H1 (cell line): ENCODE results near the gene DPP10. TPM values are rescaled to one million over a fixed set of nuclear protein-coding genes. Genes with fewer than 3 reads are reported as not detected.
"Not testable (repeated sequence)": the region's sequence is repeated elsewhere in the genome, so short reads cannot be mapped to it uniquely, and the experiment has no call there.

ENCODE experiments used
- CTCF ChIA-PET: fragments of 300-600 bp; sonication (Branson Sonifier 250); formaldehyde crosslinking; loops from one replicate; lab custom pipeline; 2021; ENCODE audit not compliant: partially characterized antibody; lab: Charles Lee
- POLR2A ChIA-PET: fragments of 300-600 bp; sonication (Branson Sonifier 250); formaldehyde crosslinking; loops from one replicate; lab custom pipeline; 2021; ENCODE audit warnings: inconsistent platforms; ENCODE audit not compliant: partially characterized antibody; lab: Charles Lee
- DNase-seq, 2 experiments: peaks; one replicate each; pipeline versions ENCODE4 v3.0.0 to v3.0.0-alpha.2; 2010 to 2022; ENCODE audit warnings: low spot score in 2 of 2, low read depth in 1 of 2, mixed read lengths in 1 of 2
- FAIRE-seq: peaks from 2 replicates; lab custom pipeline; 2011; peaks lifted over from hg19 to GRCh38; lab: Jason Lieb, UNC
- H2AFZ ChIP-seq: 2 replicates; pipeline ENCODE4 v1.8.1; 2012; ENCODE audit warnings: low read length, inconsistent platforms
- H2AK5ac ChIP-seq: 2 replicates; pipeline ENCODE4 v1.6.1; 2013; ENCODE audit warnings: low read depth, low read length
- H2BK120ac ChIP-seq: replicated peaks from 2 replicates; pipeline ENCODE3; 2013; ENCODE audit warnings: low read depth, low read length, inconsistent platforms
- H2BK12ac ChIP-seq: 2 replicates; pipeline ENCODE4 v1.6.1; 2013; ENCODE audit warnings: low read depth, low read length
- H2BK15ac ChIP-seq: 2 replicates; pipeline ENCODE4 v1.6.1; 2013; ENCODE audit warnings: low read length
- H2BK20ac ChIP-seq: 2 replicates; pipeline ENCODE4 v1.6.1; 2013; ENCODE audit warnings: low read length
- H2BK5ac ChIP-seq: 2 replicates; pipeline ENCODE4 v1.6.1; 2013; ENCODE audit warnings: low read depth, low read length
- H3K14ac ChIP-seq: 2 replicates; pipeline ENCODE4 v1.6.1; 2013; ENCODE audit warnings: inconsistent platforms; ENCODE audit not compliant: insufficient read length
- H3K18ac ChIP-seq: 2 replicates; pipeline ENCODE4 v1.6.1; 2013; ENCODE audit warnings: low read length; ENCODE audit errors: extremely low read depth
- H3K23ac ChIP-seq: 2 replicates; pipeline ENCODE4 v1.6.1; 2013; ENCODE audit warnings: inconsistent platforms; ENCODE audit not compliant: insufficient read length
- H3K23me2 ChIP-seq: 2 replicates; pipeline ENCODE4 v1.6.1; 2013; ENCODE audit warnings: low read depth, low read length
- H3K27ac ChIP-seq: 2 replicates; pipeline ENCODE4 v1.6.1; 2011; ENCODE audit warnings: low read depth, low read length, inconsistent platforms
- H3K27me3 ChIP-seq, 4 experiments: replicated peaks in 1 of 4; 1 replicate in 1 of 4; 2 replicates in 3 of 4; pipeline versions ENCODE4 v1.6.1 to v1.8.1; 2011 to 2013; ENCODE audit warnings: low read length in 3 of 4, mild to moderate bottlenecking in 3 of 4, inconsistent platforms in 2 of 4, mixed read lengths in 2 of 4, moderate library complexity in 1 of 4; ENCODE audit not compliant: control insufficient read depth in 3 of 4, insufficient read depth in 3 of 4; ENCODE audit errors: extremely low read depth in 1 of 4
- H3K36me3 ChIP-seq, 4 experiments: 2 replicates each; pipeline versions ENCODE4 v1.6.1 to v1.8.1; 2011 to 2013; ENCODE audit warnings: mild to moderate bottlenecking in 4 of 4, low read length in 3 of 4, moderate library complexity in 2 of 4, control low read depth in 1 of 4, inconsistent platforms in 1 of 4; ENCODE audit not compliant: insufficient read depth in 4 of 4, control insufficient read depth in 2 of 4
- H3K4ac ChIP-seq: replicated peaks from 2 replicates; pipeline ENCODE3; 2013; ENCODE audit warnings: low read length, low read depth, mixed read lengths, inconsistent platforms; ENCODE audit not compliant: insufficient read length
- H3K4me1 ChIP-seq, 4 experiments: replicated peaks in 1 of 4; 1 replicate in 1 of 4; 2 replicates in 3 of 4; pipeline versions ENCODE4 v1.6.1 to v1.8.1; 2011 to 2013; ENCODE audit warnings: low read length in 3 of 4, inconsistent platforms in 2 of 4, mixed read lengths in 1 of 4; ENCODE audit not compliant: insufficient read depth in 4 of 4, control insufficient read depth in 3 of 4
- H3K4me2 ChIP-seq, 2 experiments: 2 replicates each; pipeline versions ENCODE4 v1.6.1 to v1.8.1; 2011 to 2013; ENCODE audit warnings: low read depth in 2 of 2, low read length in 2 of 2, control low read depth in 1 of 2, inconsistent platforms in 1 of 2, mild to moderate bottlenecking in 1 of 2; ENCODE audit not compliant: insufficient read depth in 1 of 2
- H3K4me3 ChIP-seq, 4 experiments: fragments of 200-600, 300-600 bp in 1 of 4; sonication (generic), shearing (Covaris generic), sonication (Bioruptor Twin) in 1 of 4; 2 replicates each; pipeline versions ENCODE4 v1.5.1 to v1.8.1; 2011 to 2016; ENCODE audit warnings: low read length in 4 of 4, low read depth in 3 of 4, control low read depth in 2 of 4, inconsistent platforms in 2 of 4, mild to moderate bottlenecking in 2 of 4, mixed read lengths in 1 of 4, moderate library complexity in 1 of 4; ENCODE audit not compliant: insufficient read depth in 2 of 4; ENCODE audit errors: extremely low read depth in 1 of 4
- H3K56ac ChIP-seq: replicated peaks from 2 replicates; pipeline ENCODE3; 2013; ENCODE audit warnings: low read depth, mild to moderate bottlenecking, mixed read lengths, low read length, inconsistent platforms; ENCODE audit not compliant: insufficient read length
- H3K79me1 ChIP-seq: 2 replicates; pipeline ENCODE4 v1.6.1; 2013; ENCODE audit warnings: low read depth, low read length, control low read depth
- H3K79me2 ChIP-seq, 2 experiments: 2 replicates each; pipeline versions ENCODE4 v1.6.1 to v1.8.1; 2012 to 2013; ENCODE audit warnings: low read length in 2 of 2, mild to moderate bottlenecking in 2 of 2, inconsistent platforms in 1 of 2; ENCODE audit not compliant: insufficient read depth in 2 of 2, control insufficient read depth in 1 of 2
- H3K9ac ChIP-seq, 4 experiments: replicated peaks in 1 of 4; 1 replicate in 1 of 4; 2 replicates in 3 of 4; pipeline versions ENCODE4 v1.6.1 to v1.8.1; 2011 to 2013; ENCODE audit warnings: low read depth in 3 of 4, low read length in 3 of 4, control low read depth in 2 of 4, mild to moderate bottlenecking in 2 of 4, moderate library complexity in 2 of 4, inconsistent platforms in 1 of 4; ENCODE audit errors: extremely low read depth in 1 of 4
- H3K9me3 ChIP-seq, 2 experiments: 2 replicates each; pipeline versions ENCODE4 v1.6.1 to v1.8.1; 2012 to 2013; ENCODE audit warnings: mild to moderate bottlenecking in 2 of 2, moderate library complexity in 2 of 2, control low read depth in 1 of 2, inconsistent platforms in 1 of 2, low read depth in 1 of 2, low read length in 1 of 2, mixed read lengths in 1 of 2; ENCODE audit not compliant: insufficient read depth in 2 of 2
- H4K20me1 ChIP-seq, 2 experiments: replicated peaks in 1 of 2; 2 replicates each; pipeline versions ENCODE3 to v1.8.1; 2011 to 2013; ENCODE audit warnings: inconsistent platforms in 2 of 2, low read length in 2 of 2, mild to moderate bottlenecking in 1 of 2; ENCODE audit not compliant: insufficient read depth in 2 of 2, control insufficient read depth in 1 of 2
- H4K5ac ChIP-seq: 2 replicates; pipeline ENCODE4 v1.6.1; 2013; ENCODE audit warnings: low read length, low read depth, mixed read lengths, inconsistent platforms; ENCODE audit not compliant: insufficient read length
- H4K8ac ChIP-seq: 2 replicates; pipeline ENCODE4 v1.8.0; 2013; ENCODE audit warnings: mild to moderate bottlenecking, moderate library complexity, low read length, inconsistent platforms; ENCODE audit not compliant: insufficient read depth; ENCODE audit errors: extremely low read depth
- H4K91ac ChIP-seq: replicated peaks from 2 replicates; pipeline ENCODE3; 2013; ENCODE audit warnings: low read length, mixed read lengths, inconsistent platforms; ENCODE audit not compliant: insufficient read length
- CBX5 ChIP-seq: fragments of 300-800, 300-1000 bp; sonication (generic); IDR thresholded peaks from 2 replicates; pipeline ENCODE4 v1.7.1; 2016; ENCODE audit warnings: antibody characterized with exemption, low read length, low read depth
- WGBS, 2 experiments: shearing (Covaris generic) in 1 of 2; methylation state at CpG; one replicate each; pipeline versions ENCODE4 v1.1.6 to v1.1.7; 2013 to 2015; ENCODE audit warnings: low lambda C conversion rate in 2 of 2, mixed read lengths in 2 of 2, inconsistent platforms in 1 of 2, low coverage in 1 of 2, missing lambda C conversion rate in 1 of 2; ENCODE audit not compliant: insufficient replicate concordance in 2 of 2, insufficient coverage in 1 of 2, insufficient read length in 1 of 2; ENCODE audit errors: extremely low coverage in 1 of 2, missing lambda C conversion rate in 1 of 2; 5-methylcytosine and 5-hydroxymethylcytosine counted together
- polyA plus RNA-seq, 7 experiments: library from polyadenylated mRNA; depleted of rRNA in 3 of 7; stranded (reverse) in 5 of 7; unstranded in 2 of 7; fragments of >200 nt in 5 of 7; fragments of 200-250 nt in 2 of 7; gene quantifications; 1 replicate in 5 of 7; 2 replicates in 1 of 7; 4 replicates in 1 of 7; pipeline versions ENCODE4 v1.2.1 to v1.2.3, GENCODE V29; 2011 to 2013; ENCODE audit warnings: missing spikeins in 2 of 7, mixed read lengths in 2 of 7
- total RNA-seq: library from RNA; stranded (reverse); fragmentation: NEBNext Ultra II Directional; extraction: Animal tissue kit (Norgen Biotek cat#: 25700); gene quantifications from 2 replicates; pipeline ENCODE4 v1.2.1, GENCODE V29; 2021

Gene DPP10
- total and polyA plus RNA-seq, 2 of the 8 experiments (the other 6 are each of a cell fraction or from before 2014, with no cell fraction given) = 3.3 to 7.2 TPM

DNA sequence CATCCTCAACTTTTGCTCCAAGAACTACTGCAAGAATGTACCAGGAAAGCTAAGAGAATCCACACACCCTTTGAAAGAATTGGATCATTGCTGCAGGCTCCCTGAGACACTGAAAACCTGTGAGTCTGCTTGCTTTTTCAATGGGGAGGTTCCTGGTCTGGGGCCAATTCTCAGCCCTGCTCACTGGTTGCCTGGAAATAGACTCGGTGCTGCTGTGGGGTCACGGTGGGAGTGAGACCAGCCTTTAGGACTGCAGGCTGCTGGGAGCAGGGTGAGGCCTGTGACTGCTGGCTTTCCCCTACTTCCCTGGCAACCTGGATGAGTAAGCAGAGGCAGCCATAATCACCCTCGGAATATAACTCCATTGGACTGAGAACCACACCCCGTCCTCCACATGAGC, 569.3 kb downstream of the DPP10 start:
- Histone ChIP-seq H2AFZ (no peak overlapping the region), H3K4ac (no peak overlapping the region)

GRCh38 chr2:115022013-115022412, 579.6 kb downstream of the DPP10 start:
- FAIRE-seq, H4K8ac ChIP-seq, H2BK5ac ChIP-seq, DNase-seq, H3K4me3 ChIP-seq, H3K4me1 ChIP-seq, H4K91ac ChIP-seq, H3K27ac ChIP-seq, H3K23ac ChIP-seq, H4K5ac ChIP-seq, H3K79me1 ChIP-seq, H3K79me2 ChIP-seq, H2AK5ac ChIP-seq, H2AFZ ChIP-seq, H4K20me1 ChIP-seq, H3K14ac ChIP-seq, H2BK20ac ChIP-seq, H3K56ac ChIP-seq, H3K36me3 ChIP-seq, H3K9me3 ChIP-seq, POLR2A ChIA-PET, H3K4ac ChIP-seq, H3K23me2 ChIP-seq, H3K9ac ChIP-seq, H3K4me2 ChIP-seq, H3K27me3 ChIP-seq, H2BK15ac ChIP-seq, H2BK12ac ChIP-seq, CTCF ChIA-PET, H2BK120ac ChIP-seq, H3K18ac ChIP-seq: not testable (repeated sequence)
- WGBS, 2 experiments = 94% methylated on average over 3 of the region's 3 CpGs; no CpG with 5 or more reads in 1 of the 2 experiments

More for the DNA sequence above, 569.3 kb downstream of the DPP10 start:
- no peak for TF ChIP-seq CBX5
- Histone ChIP-seq H2AK5ac (no peak overlapping the region), H4K20me1 (no peaks in the 10 kb centered on the region), H3K9me3 (no peaks in the 10 kb centered on the region), H4K5ac (no peak overlapping the region), H2BK15ac (no peak overlapping the region), H3K27me3 (peaks cover 0 to 2% (median 0%) of the 10 kb centered on the region in 4 experiments; a peak in 1 of 7 replicates), H3K23me2 (no peaks in the 10 kb centered on the region), H3K18ac (no peak overlapping the region), H3K27ac (no peak overlapping the region), H3K56ac (no peak overlapping the region), H4K8ac (no peak overlapping the region), H3K9ac (no peak overlapping the region), H3K79me1 (no peaks in the 10 kb centered on the region), H2BK120ac (no peak overlapping the region), H2BK20ac (no peak overlapping the region), H2BK5ac (no peak overlapping the region), H3K23ac (no peak overlapping the region), H3K36me3 (no peaks in the 10 kb centered on the region), H3K79me2 (no peaks in the 10 kb centered on the region), H3K4me3 (no peak overlapping the region), H3K14ac (no peak overlapping the region), H4K91ac (no peak overlapping the region), H3K4me2 (no peak overlapping the region), H2BK12ac (no peak overlapping the region), H3K4me1 (no peaks in the 10 kb centered on the region)
- ChIA-PET POLR2A (no interaction called here), CTCF (no interaction called here)
- FAIRE-seq (no peak), DNase-seq (no peak)
- 100% methylated on average over 4 of the region's 4 CpGs; no CpG with 5 or more reads in 1 of the 2 experiments for WGBS, 2 experiments
